ENCODE results near the gene ETS1.

Gene ETS1

GRCh38 chr11:128500493-128500892, 86.9 kb downstream of the ETS1 start:
- DNase-seq, result no peak

GRCh38 chr11:128499613-128500253, 87.6 kb downstream of the ETS1 start:
- no peak for DNase-seq

- no peak for DNase-seq
Measured at GRCh38 chr11:128498721-128499245, 88.6 kb downstream of the ETS1 start.

GRCh38 chr11:128497776-128498095, 89.6 kb downstream of the ETS1 start:
- DNase-seq, result no peak

- DNase-seq, result no peak
Measured at GRCh38 chr11:128497061-128497775, 90.1 kb downstream of the ETS1 start.

GRCh38 chr11:128496692-128497060, 90.7 kb downstream of the ETS1 start:
- no peak for DNase-seq

GRCh38 chr11:128496249-128496648, 91.1 kb downstream of the ETS1 start:
- DNase-seq, result no peak

- no peak for DNase-seq
Measured at GRCh38 chr11:128494418-128495332, 92.7 kb downstream of the ETS1 start.

- no peak for DNase-seq
Measured at GRCh38 chr11:128493570-128493965, 93.8 kb downstream of the ETS1 start.

- no peak for DNase-seq
Measured at GRCh38 chr11:128492903-128493569, 94.3 kb downstream of the ETS1 start.

GRCh38 chr11:128492461-128492860, 94.9 kb downstream of the ETS1 start:
- no peak for DNase-seq

GRCh38 chr11:128491195-128491936, 96.0 kb downstream of the ETS1 start:
- no peak for DNase-seq

- DNase-seq, result no peak
Measured at GRCh38 chr11:128490092-128490491, 97.3 kb downstream of the ETS1 start.

- DNase-seq, result no peak
Measured at GRCh38 chr11:128488471-128488870, 98.9 kb downstream of the ETS1 start.

- DNase-seq, result no peak
Measured at GRCh38 chr11:128487978-128488377, 99.4 kb downstream of the ETS1 start.

- no peak for DNase-seq
Measured at GRCh38 chr11:128484172-128484571, 103.2 kb downstream of the ETS1 start.

- no peak for DNase-seq
Measured at GRCh38 chr11:128483211-128483788, 104.1 kb downstream of the ETS1 start.

- no peak for DNase-seq
Measured at GRCh38 chr11:128482512-128483191, 104.7 kb downstream of the ETS1 start.

GRCh38 chr11:128482092-128482491, 105.3 kb downstream of the ETS1 start:
- DNase-seq, result no peak

- DNase-seq, result no peak
Measured at GRCh38 chr11:128481135-128481534, 106.2 kb downstream of the ETS1 start.

GRCh38 chr11:128480665-128481064, 106.7 kb downstream of the ETS1 start:
- DNase-seq, result no peak
